HFFc6 (cell line): ENCODE results near the gene NAA35. TPM values are rescaled to one million over a fixed set of nuclear protein-coding genes. Genes with fewer than 3 reads are reported as not detected.
A peak's percentile ranks its signal among the peaks of the same experiment; 100 is the strongest.

Experiments
- DNase-seq: peaks from one replicate; pipeline ENCODE4 v3.0.0-alpha.2; 2018
- H3K27ac Mint-ChIP-seq: 2 replicates; pipeline ENCODE4 v1.8.0; 2020; ENCODE audit warnings: mild to moderate bottlenecking, mixed read lengths
- H3K27me3 Mint-ChIP-seq: 2 replicates; pipeline ENCODE4 v1.8.0; 2021; ENCODE audit warnings: mild to moderate bottlenecking, moderate library complexity, mixed read lengths; ENCODE audit not compliant: insufficient read depth
- H3K36me3 Mint-ChIP-seq: 2 replicates; pipeline ENCODE4 v1.8.0; 2021; ENCODE audit warnings: low read depth, mixed read lengths
- H3K4me1 Mint-ChIP-seq: 2 replicates; pipeline ENCODE4 v1.8.0; 2020; ENCODE audit warnings: low read depth, mixed read lengths
- H3K4me3 Mint-ChIP-seq: 2 replicates; pipeline ENCODE4 v1.8.0; 2020; ENCODE audit warnings: mild to moderate bottlenecking, moderate library complexity, mixed read lengths
- H3K9me3 Mint-ChIP-seq: 2 replicates; pipeline ENCODE4 v1.8.0; 2020; ENCODE audit warnings: mild to moderate bottlenecking, mixed read lengths
- CTCF ChIP-seq: fragments of 200-600 bp; sonication (generic); IDR thresholded peaks from 2 replicates; pipeline ENCODE4 v1.5.0; 2021; ENCODE audit warnings: antibody characterized with exemption, mild to moderate bottlenecking
- total RNA-seq, 6 experiments: library from RNA; stranded (reverse); fragmentation: NEBNext Ultra II Directional; extraction: Animal tissue kit (Norgen Biotek cat#: 25700); gene quantifications; 2 replicates in 1 of 6; 3 replicates in 5 of 6; pipeline ENCODE4 v1.2.3, GENCODE V29; 2021

Gene NAA35
- total RNA-seq, 6 experiments from 2014 or later: 20.1 to 22.8 (median 21.7) TPM

GRCh38 chr9:86027767-86028166, 86.8 kb downstream of the NAA35 start:
- Mint-ChIP-seq H3K4me1 (no peaks in the 10 kb centered on the region), H3K27ac (no peak overlapping the region), H3K9me3 (no peaks in the 10 kb centered on the region), H3K27me3 (peaks cover 2% of the 10 kb centered on the region; the same call in 1 of the 2 replicates), H3K4me3 (no peak overlapping the region), H3K36me3 (peaks cover 54% of the 10 kb centered on the region)
- no peak for TF ChIP-seq CTCF
- no peak for DNase-seq

- Mint-ChIP-seq H3K36me3 (peaks cover 18% of the 10 kb centered on the region), H3K27ac (no peak overlapping the region), H3K27me3 (peaks cover 5% of the 10 kb centered on the region), H3K4me1 (peaks cover 11% of the 10 kb centered on the region), H3K4me3 (no peak overlapping the region), H3K9me3 (no peaks in the 10 kb centered on the region)
- TF ChIP-seq CTCF: peak; percentile 76
- DNase-seq: peak; percentile 12
Measured at GRCh38 chr9:86034863-86035734, 94.2 kb downstream of the NAA35 start.

GRCh38 chr9:86035827-86036440, 95.0 kb downstream of the NAA35 start:
- TF ChIP-seq CTCF: no peak
- Mint-ChIP-seq H3K4me3 (no peak overlapping the region), H3K4me1 (peaks cover 12% of the 10 kb centered on the region), H3K27ac (no peak overlapping the region), H3K27me3 (peaks cover 5% of the 10 kb centered on the region), H3K9me3 (no peaks in the 10 kb centered on the region), H3K36me3 (peaks cover 18% of the 10 kb centered on the region)
- no peak for DNase-seq

- no peak for TF ChIP-seq CTCF
- DNase-seq: no peak
- Mint-ChIP-seq H3K4me1 (peaks cover 12% of the 10 kb centered on the region), H3K27ac (no peak overlapping the region), H3K4me3 (no peak overlapping the region), H3K27me3 (peaks cover 5% of the 10 kb centered on the region), H3K9me3 (no peaks in the 10 kb centered on the region), H3K36me3 (peaks cover 18% of the 10 kb centered on the region)
Measured at GRCh38 chr9:86036555-86036954, 95.6 kb downstream of the NAA35 start.

GRCh38 chr9:86039991-86040860, 99.3 kb downstream of the NAA35 start:
- H3K27me3 Mint-ChIP-seq: peaks cover 1% of the 10 kb centered on the region
- H3K27ac Mint-ChIP-seq: no peak overlapping the region
- H3K4me1 Mint-ChIP-seq: peaks cover 12% of the 10 kb centered on the region
- H3K36me3 Mint-ChIP-seq: peaks cover 5% of the 10 kb centered on the region; the same call in 1 of the 2 replicates
- DNase-seq: peak; percentile 15
- TF ChIP-seq CTCF: no peak
- H3K4me3 Mint-ChIP-seq: no peak overlapping the region
- no peaks in the 10 kb centered on the region for H3K9me3 Mint-ChIP-seq
